GM18526 (cell line): ENCODE measurements around the gene PLD3.

Experiments
- POLR2A ChIP-seq: IDR thresholded peaks from 3 replicates; pipeline ENCODE4 v1.6.1; 2011; ENCODE audit not compliant: insufficient read length; ENCODE audit errors: extremely low read depth

Gene PLD3

GRCh38 chr19:40419780-40420179 lies 71.3 kb downstream of the PLD3 start:
- no peak for TF ChIP-seq POLR2A

GRCh38 chr19:40420451-40420765 lies 71.9 kb downstream of the PLD3 start:
- TF ChIP-seq POLR2A = no peak

GRCh38 chr19:40420766-40421765 lies 72.6 kb downstream of the PLD3 start:
- peak; percentile 67 for TF ChIP-seq POLR2A

DNA sequence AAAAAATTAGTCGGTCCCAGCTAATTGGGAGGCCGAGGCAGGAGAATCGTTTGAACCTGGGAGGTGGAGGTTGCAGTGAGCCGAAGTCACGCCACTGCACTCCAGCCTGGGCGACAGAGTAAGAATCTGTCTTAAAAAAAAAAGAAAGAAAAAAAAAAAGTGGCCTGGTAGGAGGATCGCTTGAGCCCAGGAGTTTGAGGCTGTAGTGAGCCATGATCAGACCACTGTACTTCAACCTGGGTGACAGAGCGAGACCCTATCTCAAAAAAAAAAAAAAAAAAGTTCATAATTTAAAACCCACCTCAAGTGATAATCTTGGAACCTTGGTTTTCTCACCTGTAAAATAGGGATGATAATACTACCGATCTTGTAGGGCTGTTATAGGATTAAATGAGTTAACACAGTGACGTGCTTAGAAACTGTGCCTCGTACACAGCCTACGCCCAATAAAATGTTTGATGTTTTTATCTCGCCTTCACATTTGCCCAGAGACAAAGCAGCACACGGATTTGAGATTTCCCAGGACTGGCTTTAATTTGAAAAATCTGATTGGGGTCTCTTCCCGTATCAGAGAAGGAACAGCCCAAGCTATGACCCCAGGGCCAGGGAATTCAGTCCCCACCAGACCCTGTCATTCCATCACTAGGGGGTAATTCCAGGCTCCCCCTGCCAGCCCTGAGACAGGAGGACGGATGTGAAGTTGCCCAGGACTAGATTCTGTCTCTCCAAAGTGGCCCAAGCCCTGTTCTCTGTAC lies 73.7 kb downstream of the PLD3 start:
- TF ChIP-seq POLR2A = no peak

- no peak for TF ChIP-seq POLR2A
Observed at GRCh38 chr19:40422748-40423566, 74.5 kb downstream of the PLD3 start.

DNA sequence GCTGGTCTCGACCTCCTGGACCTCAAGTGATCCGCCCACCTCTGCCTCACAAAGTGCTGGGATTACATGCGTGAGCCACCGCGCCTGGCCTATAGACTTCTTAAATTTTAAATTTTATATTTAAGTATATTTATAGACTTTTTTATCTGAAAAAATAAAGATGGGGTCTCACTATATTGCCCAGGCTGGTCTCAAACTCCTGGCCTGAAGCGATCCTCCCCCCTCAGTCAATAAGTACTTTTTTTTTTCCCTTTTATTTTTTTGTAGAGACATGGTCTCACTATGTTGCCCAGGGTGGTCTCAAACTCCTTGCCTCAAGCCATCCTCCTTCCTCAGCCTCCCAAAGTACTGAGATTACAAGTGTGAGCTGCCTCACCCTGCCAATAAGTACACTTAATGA lies 75.4 kb downstream of the PLD3 start:
- TF ChIP-seq POLR2A = no peak

DNA sequence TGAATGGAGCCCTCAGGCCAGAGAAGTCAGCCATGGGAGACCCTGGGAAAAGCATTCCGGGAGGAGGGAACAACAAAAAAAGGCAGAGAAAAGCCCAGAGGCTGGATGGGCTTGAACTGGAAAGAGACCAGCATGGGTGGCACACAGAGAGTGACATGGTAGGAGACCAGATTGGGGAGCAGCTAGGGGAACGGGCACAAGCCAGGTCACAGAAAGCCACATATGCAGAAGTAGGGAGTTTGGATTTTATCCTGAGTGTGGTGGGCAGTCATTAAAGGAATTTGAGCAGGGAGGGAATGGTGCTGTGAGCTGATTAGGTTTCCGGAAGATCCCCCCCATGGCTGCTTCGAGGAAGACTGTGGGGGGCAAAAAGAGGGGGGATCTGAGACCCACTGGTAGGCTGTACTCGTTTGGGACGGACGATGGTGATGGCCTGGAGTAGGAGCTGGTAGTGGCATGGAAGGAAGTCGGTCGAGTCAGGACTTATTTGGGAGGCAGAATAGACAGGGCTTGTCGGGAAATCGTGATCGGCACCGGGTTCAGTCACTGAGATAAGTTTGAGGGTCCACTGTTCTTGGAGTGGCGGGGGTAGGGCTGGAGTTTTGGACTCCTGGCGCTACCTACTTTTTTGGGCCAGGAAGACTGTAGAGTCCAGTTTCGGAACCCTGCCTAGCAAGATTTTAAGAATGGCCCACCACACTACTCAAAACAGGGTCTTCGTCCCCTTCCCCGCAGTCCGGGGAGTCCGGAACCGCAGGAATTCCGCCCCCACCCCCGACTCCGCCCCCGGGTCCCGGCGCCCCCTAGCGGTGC lies 76.3 kb downstream of the PLD3 start:
- TF ChIP-seq POLR2A = no peak

GRCh38 chr19:40425450-40426287 lies 77.2 kb downstream of the PLD3 start, which contains the start of gene SERTAD1:
SERTAD1 (minus strand) TSS chr19:40425992; CDS start chr19:40423546, 2,446 bp downstream.
- TF ChIP-seq POLR2A = peak; percentile 99
